Measurements from ENCODE around the gene SULT1A2.

GRCh38 chr16:28554634-28555423 is 42.0 kb downstream of the SULT1A2 start:
- TF ChIP-seq CTCF (IDR thresholded peaks at IDR 0.05) (no peak), SIN3A (IDR thresholded peaks at IDR 0.05; ENCODE audit: borderline replicate concordance, insufficient read depth, low read depth, low read length) (no peak)

Data from Panc1 (cell line).